Smooth muscle cell (in vitro differentiated cells): ENCODE measurements around the gene WDR37. TPM values are rescaled to one million over a fixed set of nuclear protein-coding genes. Genes with fewer than 3 reads are reported as not detected.
"Not testable (repeated sequence)": the region's sequence is repeated elsewhere in the genome, so short reads cannot be mapped to it uniquely, and the experiment has no call there.

Experiments
- DNase-seq: peaks from one replicate; lab custom pipeline; 2025; ENCODE audit not compliant: unreplicated experiment; lab: John Stamatoyannopoulos, UW
- H2AFZ ChIP-seq: fragments of 200-600 bp; sonication (generic); 2 replicates; pipeline ENCODE4 v1.6.0; 2016; ENCODE audit warnings: antibody characterized with exemption, low read depth, mild to moderate bottlenecking
- H3F3A ChIP-seq: fragments of 200-600 bp; sonication (generic); 2 replicates; pipeline ENCODE4 v1.6.0; 2017; ENCODE audit warnings: antibody characterized with exemption, low read depth
- H3K27ac ChIP-seq: fragments of 200-600 bp; sonication (generic); 2 replicates; pipeline ENCODE4 v1.5.1; 2016; ENCODE audit warnings: low read depth, mild to moderate bottlenecking
- H3K27me3 ChIP-seq: fragments of 200-600 bp; sonication (generic); 2 replicates; pipeline ENCODE4 v1.6.1; 2016; ENCODE audit warnings: low read depth, mild to moderate bottlenecking
- H3K36me3 ChIP-seq: fragments of 200-600 bp; sonication (generic); 2 replicates; pipeline ENCODE4 v1.5.1; 2016; ENCODE audit warnings: low read depth
- H3K4me1 ChIP-seq: fragments of 200-600 bp; sonication (generic); 2 replicates; pipeline ENCODE4 v1.5.1; 2016; ENCODE audit warnings: low read depth
- H3K4me2 ChIP-seq: fragments of 200-600 bp; sonication (generic); 2 replicates; pipeline ENCODE4 v1.6.0; 2016; ENCODE audit warnings: mild to moderate bottlenecking
- H3K4me3 ChIP-seq: fragments of 200-600 bp; sonication (generic); 2 replicates; pipeline ENCODE4 v1.5.1; 2016; ENCODE audit warnings: mild to moderate bottlenecking
- H3K79me2 ChIP-seq: fragments of 200-600 bp; sonication (generic); 2 replicates; pipeline ENCODE4 v1.6.0; 2016; ENCODE audit warnings: low read depth, mild to moderate bottlenecking
- H3K9ac ChIP-seq: fragments of 200-600 bp; sonication (generic); 2 replicates; pipeline ENCODE4 v1.6.0; 2016; ENCODE audit warnings: low read depth
- H3K9me3 ChIP-seq: fragments of 200-600 bp; sonication (generic); replicated peaks from 2 replicates; pipeline ENCODE4 v1.5.1; 2016; ENCODE audit warnings: low read depth
- H4K20me1 ChIP-seq: fragments of 200-600 bp; sonication (generic); 2 replicates; pipeline ENCODE4 v1.6.0; 2016; ENCODE audit warnings: low read depth
- CTCF ChIP-seq: fragments of 200-600 bp; sonication (generic); IDR thresholded peaks from 2 replicates; pipeline ENCODE4 v1.5.1; 2017; ENCODE audit warnings: borderline replicate concordance, mild to moderate bottlenecking, antibody characterized with exemption; ENCODE audit not compliant: insufficient read depth, poor library complexity, severe bottlenecking
- WGBS: methylation state at CpG from one replicate; pipeline ENCODE4 v1.1.7; 2016; ENCODE audit warnings: low lambda C conversion rate; 5-methylcytosine and 5-hydroxymethylcytosine counted together
- polyA plus RNA-seq: library from polyadenylated mRNA; unstranded; fragments of >200 nt; fragmentation: Nextera tagmentation; extraction: Ambion mirVana; gene quantifications from 2 replicates; pipeline ENCODE4 v1.2.1, GENCODE V29; 2016
- total RNA-seq: library from RNA; depleted of rRNA; stranded (reverse); fragments of >200 nt; gene quantifications from 2 replicates; pipeline ENCODE4 v1.2.3, GENCODE V29; 2014

The WDR37 gene
- total and polyA plus RNA-seq, 2 experiments from 2014 or later, result 10.5 to 10.7 TPM

GRCh38 chr10:1160561-1161314 lies 104.6 kb downstream of the WDR37 start:
- Histone ChIP-seq H3K27me3 (peaks cover 4% of the 10 kb centered on the region), H3K4me3 (no peak overlapping the region), H2AFZ (no peak overlapping the region), H4K20me1 (no peaks in the 10 kb centered on the region), H3K27ac (no peak overlapping the region), H3K4me1 (no peaks in the 10 kb centered on the region), H3K9ac (no peak overlapping the region), H3F3A (no peaks in the 10 kb centered on the region), H3K9me3 (no peaks in the 10 kb centered on the region), H3K4me2 (no peak overlapping the region), H3K36me3 (no peaks in the 10 kb centered on the region), H3K79me2 (no peaks in the 10 kb centered on the region)
- WGBS, result 94% methylated on average over 25 of the region's 25 CpGs
- DNase-seq, result no peak
- TF ChIP-seq CTCF, result no peak

- H2AFZ ChIP-seq, H3K9ac ChIP-seq, H3K4me2 ChIP-seq, H3K27me3 ChIP-seq, H3F3A ChIP-seq, H3K4me3 ChIP-seq, H3K79me2 ChIP-seq, H3K36me3 ChIP-seq, H3K9me3 ChIP-seq, H3K27ac ChIP-seq, H4K20me1 ChIP-seq, H3K4me1 ChIP-seq, DNase-seq: not testable (repeated sequence)
- WGBS, result 90% methylated on average over 5 of the region's 5 CpGs
Observed at GRCh38 chr10:1161315-1161673, 105.1 kb downstream of the WDR37 start.

- H3K36me3 ChIP-seq, result no peaks in the 10 kb centered on the region
- no peak overlapping the region for H3K4me2 ChIP-seq
- H3K79me2 ChIP-seq, result no peaks in the 10 kb centered on the region
- no peak overlapping the region for H3K9ac ChIP-seq
- no peaks in the 10 kb centered on the region for H3F3A ChIP-seq
- H3K9me3 ChIP-seq, result no peaks in the 10 kb centered on the region
- H3K4me3 ChIP-seq, result no peak overlapping the region
- H2AFZ ChIP-seq, result no peak overlapping the region
- peaks cover 3% of the 10 kb centered on the region for H3K27me3 ChIP-seq
- no peak overlapping the region for H3K27ac ChIP-seq
- H4K20me1 ChIP-seq, result no peaks in the 10 kb centered on the region
- no peaks in the 10 kb centered on the region for H3K4me1 ChIP-seq
- WGBS, result 87% methylated on average over 13 of the region's 13 CpGs
- no peak for TF ChIP-seq CTCF
- DNase-seq, result no peak
Observed at GRCh38 chr10:1162481-1163203, 106.5 kb downstream of the WDR37 start.

- Histone ChIP-seq H3K4me1 (no peaks in the 10 kb centered on the region), H2AFZ (no peak overlapping the region), H3K27ac (no peak overlapping the region), H3K27me3 (no peaks in the 10 kb centered on the region), H3F3A (no peaks in the 10 kb centered on the region), H3K9me3 (no peaks in the 10 kb centered on the region), H3K36me3 (no peaks in the 10 kb centered on the region), H3K79me2 (no peaks in the 10 kb centered on the region), H3K4me3 (no peak overlapping the region), H4K20me1 (no peaks in the 10 kb centered on the region), H3K4me2 (no peak overlapping the region), H3K9ac (no peak overlapping the region)
- WGBS, result 92% methylated on average over 29 of the region's 29 CpGs
- TF ChIP-seq CTCF, result no peak
- DNase-seq, result no peak
Observed at GRCh38 chr10:1163204-1163660, 107.0 kb downstream of the WDR37 start.
